WTC11 (cell line): ENCODE measurements around the gene SHISA6. TPM values are rescaled to one million over a fixed set of nuclear protein-coding genes. Genes with fewer than 3 reads are reported as not detected.
A peak's percentile ranks its signal among the peaks of the same experiment; 100 is the strongest.

Source experiments
- ATAC-seq: fragments of 200-7000 bp; cut with Tn5 transposase; 2 replicates; pipeline ENCODE4 v1.10.0; 2021; ENCODE audit warnings: mild to moderate bottlenecking, moderate library complexity
- CTCF ChIA-PET: fragments of 300-600 bp; sonication (Branson Sonifier 250); formaldehyde crosslinking; loops from one replicate; lab custom pipeline; 2021; ENCODE audit warnings: antibody characterized with exemption; lab: Charles Lee
- POLR2A ChIA-PET: fragments of 350-600 bp; sonication (Branson Sonifier 250); formaldehyde crosslinking; loops from one replicate; lab custom pipeline; 2021; ENCODE audit warnings: antibody characterized with exemption; lab: Charles Lee
- DNase-seq: peaks from one replicate; pipeline ENCODE4 v3.0.0; 2021; ENCODE audit warnings: low spot score
- H3K27ac Mint-ChIP-seq: 2 replicates; pipeline ENCODE4 v1.8.0; 2021; ENCODE audit warnings: mixed read lengths
- H3K27me3 Mint-ChIP-seq: 2 replicates; pipeline ENCODE4 v1.8.0; 2021; ENCODE audit warnings: low read depth, mild to moderate bottlenecking, moderate library complexity, mixed read lengths
- H3K36me3 Mint-ChIP-seq: 2 replicates; pipeline ENCODE4 v1.8.0; 2021; ENCODE audit warnings: mixed read lengths
- H3K4me1 Mint-ChIP-seq: 2 replicates; pipeline ENCODE4 v1.8.0; 2022; ENCODE audit warnings: mixed read lengths
- H3K4me3 Mint-ChIP-seq: 2 replicates; pipeline ENCODE4 v1.8.0; 2021; ENCODE audit warnings: mild to moderate bottlenecking, moderate library complexity, mixed read lengths
- H3K9me3 Mint-ChIP-seq: 2 replicates; pipeline ENCODE4 v1.8.0; 2021; ENCODE audit warnings: mixed read lengths
- CREB1 ChIP-seq: sonication (generic); formaldehyde crosslinking; IDR thresholded peaks from 2 replicates; pipeline ENCODE4 v1.8.0; 2023; ENCODE audit warnings: mild to moderate bottlenecking, missing genetic modification reagents
- FOXJ3 ChIP-seq: sonication (generic); formaldehyde crosslinking; IDR thresholded peaks from 2 replicates; pipeline ENCODE4 v1.9.0; 2021; ENCODE audit warnings: missing genetic modification reagents, mild to moderate bottlenecking, borderline replicate concordance
- FOXP1 ChIP-seq: sonication (generic); formaldehyde crosslinking; IDR thresholded peaks from 2 replicates; pipeline ENCODE4 v1.8.0; 2022; ENCODE audit warnings: missing genetic modification reagents, mild to moderate bottlenecking, moderate library complexity, borderline replicate concordance
- GABPB1 ChIP-seq: sonication (generic); formaldehyde crosslinking; IDR thresholded peaks from 2 replicates; pipeline ENCODE4 v1.8.1; 2023; ENCODE audit warnings: mild to moderate bottlenecking, missing genetic modification reagents
- NFE2L1 ChIP-seq: sonication (generic); formaldehyde crosslinking; IDR thresholded peaks from 2 replicates; pipeline ENCODE4 v1.8.1; 2023; ENCODE audit warnings: missing genetic modification reagents
- NR2C2 ChIP-seq: sonication (generic); formaldehyde crosslinking; IDR thresholded peaks from 2 replicates; pipeline ENCODE4 v1.8.0; 2022; ENCODE audit warnings: mild to moderate bottlenecking, missing genetic modification reagents
- PRRX2 ChIP-seq: fragments of 250-450 bp; sonication (Bioruptor Pico); IDR thresholded peaks from 2 replicates; pipeline ENCODE4 v1.8.0; 2021; ENCODE audit warnings: mild to moderate bottlenecking
- SMAD3 ChIP-seq: sonication (generic); formaldehyde crosslinking; IDR thresholded peaks from 2 replicates; pipeline ENCODE4 v1.8.0; 2022; ENCODE audit warnings: missing genetic modification reagents, mild to moderate bottlenecking, borderline replicate concordance
- SMAD4 ChIP-seq: sonication (generic); formaldehyde crosslinking; IDR thresholded peaks from 2 replicates; pipeline ENCODE4 v1.8.0; 2022; ENCODE audit warnings: mild to moderate bottlenecking, missing genetic modification reagents
- TEAD1 ChIP-seq: sonication (generic); formaldehyde crosslinking; IDR thresholded peaks from 2 replicates; pipeline ENCODE4 v1.8.0; 2022; ENCODE audit warnings: mild to moderate bottlenecking, missing genetic modification reagents
- total RNA-seq: library from RNA; stranded (reverse); gene quantifications from 3 replicates; pipeline ENCODE4 v1.2.3, GENCODE V29; 2021
- TF ChIP-seq, protein P1 (sequence below): sonication (generic); formaldehyde crosslinking; IDR thresholded peaks from 2 replicates; pipeline ENCODE4 v1.8.1; 2023; ENCODE audit warnings: mild to moderate bottlenecking, missing genetic modification reagents, moderate library complexity
- TF ChIP-seq, protein P2 (sequence below): sonication (generic); formaldehyde crosslinking; IDR thresholded peaks from 2 replicates; pipeline ENCODE4 v1.8.0; 2022; ENCODE audit warnings: mild to moderate bottlenecking, missing genetic modification reagents
- TF ChIP-seq, protein P3 (sequence below): fragments of 250-450 bp; sonication (Bioruptor Pico); IDR thresholded peaks from 2 replicates; pipeline ENCODE4 v1.8.0; 2021; ENCODE audit warnings: mild to moderate bottlenecking
- TF ChIP-seq, protein P4 (sequence below): fragments of 250-450 bp; sonication (Bioruptor Pico); IDR thresholded peaks from 2 replicates; pipeline ENCODE4 v1.9.0; 2021; ENCODE audit warnings: mild to moderate bottlenecking, borderline replicate concordance
- TF ChIP-seq, protein P5 (sequence below): sonication (generic); formaldehyde crosslinking; IDR thresholded peaks from 2 replicates; pipeline ENCODE4 v1.8.0; 2022; ENCODE audit warnings: mild to moderate bottlenecking, missing genetic modification reagents
- TF ChIP-seq, protein P6 (sequence below): sonication (generic); formaldehyde crosslinking; IDR thresholded peaks from 2 replicates; pipeline ENCODE4 v1.8.1; 2023; ENCODE audit warnings: mild to moderate bottlenecking, missing genetic modification reagents, borderline replicate concordance
- TF ChIP-seq, protein P7 (sequence below): sonication (generic); formaldehyde crosslinking; IDR thresholded peaks from 2 replicates; pipeline ENCODE4 v1.8.1; 2023; ENCODE audit warnings: mild to moderate bottlenecking, moderate library complexity, missing genetic modification reagents
- TF ChIP-seq, protein P8 (sequence below): sonication (generic); formaldehyde crosslinking; IDR thresholded peaks from 2 replicates; pipeline ENCODE4 v1.8.1; 2022; ENCODE audit warnings: missing genetic modification reagents, borderline replicate concordance

The SHISA6 gene
- total RNA-seq, 1 experiment from 2014 or later: 1.1 TPM

DNA sequence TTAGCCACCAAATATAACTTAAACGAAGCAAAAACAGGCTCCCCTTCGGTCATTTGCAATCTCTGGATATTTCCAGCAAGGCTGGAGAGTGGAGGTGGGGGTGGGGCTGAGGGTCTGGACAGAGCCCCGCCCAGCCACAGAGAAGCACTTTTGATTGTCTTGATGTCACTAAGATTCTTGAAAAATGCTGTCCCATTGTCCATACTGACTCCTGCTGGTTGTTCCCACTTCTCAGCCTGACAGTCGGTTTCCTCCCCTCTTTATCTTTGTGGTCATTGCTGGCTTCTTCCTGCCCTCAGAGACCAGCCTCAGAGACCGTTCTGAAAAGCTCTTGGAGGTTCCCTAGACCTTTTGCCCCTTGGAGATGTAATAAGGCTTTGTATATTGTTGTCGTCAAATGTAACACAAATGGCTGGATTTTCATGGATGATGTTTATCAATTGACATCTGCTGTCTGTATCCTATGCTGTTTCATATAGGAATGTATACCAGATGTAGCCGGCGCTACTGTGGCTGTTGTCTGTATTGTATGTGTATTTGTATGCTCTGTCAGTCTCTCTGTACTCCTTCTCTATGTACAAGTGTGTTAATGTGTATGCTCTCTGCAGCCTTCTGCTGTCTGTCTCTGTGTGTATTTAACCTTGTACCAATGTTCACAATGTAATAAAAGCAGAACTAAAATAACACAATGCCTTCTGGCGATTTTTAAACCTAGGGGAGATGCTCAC lies 262.5 kb downstream of the SHISA6 start:
- Mint-ChIP-seq H3K27ac (no peak overlapping the region), H3K27me3 (no peaks in the 10 kb centered on the region; the same call in none of the 2 replicates), H3K4me3 (no peak overlapping the region), H3K36me3 (peaks cover 58% of the 10 kb centered on the region), H3K4me1 (no peaks in the 10 kb centered on the region), H3K9me3 (peaks cover 71% of the 10 kb centered on the region)
- DNase-seq (no peak), ATAC-seq (no peak)
- ChIA-PET POLR2A (no interaction called here), CTCF (no interaction called here)
- no peak for TF ChIP-seq FOXP1 (CRISPR knock-in tag)
- TF ChIP-seq FOXJ3 (CRISPR knock-in tag): no peak
- TF ChIP-seq GABPB1 (CRISPR knock-in tag): no peak
- no peak for TF ChIP-seq PRRX2 (CRISPR knock-in tag)
- no peak for TF ChIP-seq NR2C2 (CRISPR knock-in tag)
- no peak for TF ChIP-seq SMAD3
- TF ChIP-seq, protein P1, sequence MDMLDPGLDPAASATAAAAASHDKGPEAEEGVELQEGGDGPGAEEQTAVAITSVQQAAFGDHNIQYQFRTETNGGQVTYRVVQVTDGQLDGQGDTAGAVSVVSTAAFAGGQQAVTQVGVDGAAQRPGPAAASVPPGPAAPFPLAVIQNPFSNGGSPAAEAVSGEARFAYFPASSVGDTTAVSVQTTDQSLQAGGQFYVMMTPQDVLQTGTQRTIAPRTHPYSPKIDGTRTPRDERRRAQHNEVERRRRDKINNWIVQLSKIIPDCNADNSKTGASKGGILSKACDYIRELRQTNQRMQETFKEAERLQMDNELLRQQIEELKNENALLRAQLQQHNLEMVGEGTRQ (CRISPR knock-in tag): no peak
- TF ChIP-seq, protein P2, sequence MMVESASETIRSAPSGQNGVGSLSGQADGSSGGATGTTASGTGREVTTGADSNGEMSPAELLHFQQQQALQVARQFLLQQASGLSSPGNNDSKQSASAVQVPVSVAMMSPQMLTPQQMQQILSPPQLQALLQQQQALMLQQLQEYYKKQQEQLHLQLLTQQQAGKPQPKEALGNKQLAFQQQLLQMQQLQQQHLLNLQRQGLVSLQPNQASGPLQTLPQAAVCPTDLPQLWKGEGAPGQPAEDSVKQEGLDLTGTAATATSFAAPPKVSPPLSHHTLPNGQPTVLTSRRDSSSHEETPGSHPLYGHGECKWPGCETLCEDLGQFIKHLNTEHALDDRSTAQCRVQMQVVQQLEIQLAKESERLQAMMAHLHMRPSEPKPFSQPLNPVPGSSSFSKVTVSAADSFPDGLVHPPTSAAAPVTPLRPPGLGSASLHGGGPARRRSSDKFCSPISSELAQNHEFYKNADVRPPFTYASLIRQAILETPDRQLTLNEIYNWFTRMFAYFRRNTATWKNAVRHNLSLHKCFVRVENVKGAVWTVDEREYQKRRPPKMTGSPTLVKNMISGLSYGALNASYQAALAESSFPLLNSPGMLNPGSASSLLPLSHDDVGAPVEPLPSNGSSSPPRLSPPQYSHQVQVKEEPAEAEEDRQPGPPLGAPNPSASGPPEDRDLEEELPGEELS (CRISPR knock-in tag): no peak
- TF ChIP-seq, protein P3, sequence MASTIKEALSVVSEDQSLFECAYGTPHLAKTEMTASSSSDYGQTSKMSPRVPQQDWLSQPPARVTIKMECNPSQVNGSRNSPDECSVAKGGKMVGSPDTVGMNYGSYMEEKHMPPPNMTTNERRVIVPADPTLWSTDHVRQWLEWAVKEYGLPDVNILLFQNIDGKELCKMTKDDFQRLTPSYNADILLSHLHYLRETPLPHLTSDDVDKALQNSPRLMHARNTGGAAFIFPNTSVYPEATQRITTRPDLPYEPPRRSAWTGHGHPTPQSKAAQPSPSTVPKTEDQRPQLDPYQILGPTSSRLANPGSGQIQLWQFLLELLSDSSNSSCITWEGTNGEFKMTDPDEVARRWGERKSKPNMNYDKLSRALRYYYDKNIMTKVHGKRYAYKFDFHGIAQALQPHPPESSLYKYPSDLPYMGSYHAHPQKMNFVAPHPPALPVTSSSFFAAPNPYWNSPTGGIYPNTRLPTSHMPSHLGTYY: no peak
- TF ChIP-seq TEAD1 (CRISPR knock-in tag): no peak
- TF ChIP-seq, protein P4, sequence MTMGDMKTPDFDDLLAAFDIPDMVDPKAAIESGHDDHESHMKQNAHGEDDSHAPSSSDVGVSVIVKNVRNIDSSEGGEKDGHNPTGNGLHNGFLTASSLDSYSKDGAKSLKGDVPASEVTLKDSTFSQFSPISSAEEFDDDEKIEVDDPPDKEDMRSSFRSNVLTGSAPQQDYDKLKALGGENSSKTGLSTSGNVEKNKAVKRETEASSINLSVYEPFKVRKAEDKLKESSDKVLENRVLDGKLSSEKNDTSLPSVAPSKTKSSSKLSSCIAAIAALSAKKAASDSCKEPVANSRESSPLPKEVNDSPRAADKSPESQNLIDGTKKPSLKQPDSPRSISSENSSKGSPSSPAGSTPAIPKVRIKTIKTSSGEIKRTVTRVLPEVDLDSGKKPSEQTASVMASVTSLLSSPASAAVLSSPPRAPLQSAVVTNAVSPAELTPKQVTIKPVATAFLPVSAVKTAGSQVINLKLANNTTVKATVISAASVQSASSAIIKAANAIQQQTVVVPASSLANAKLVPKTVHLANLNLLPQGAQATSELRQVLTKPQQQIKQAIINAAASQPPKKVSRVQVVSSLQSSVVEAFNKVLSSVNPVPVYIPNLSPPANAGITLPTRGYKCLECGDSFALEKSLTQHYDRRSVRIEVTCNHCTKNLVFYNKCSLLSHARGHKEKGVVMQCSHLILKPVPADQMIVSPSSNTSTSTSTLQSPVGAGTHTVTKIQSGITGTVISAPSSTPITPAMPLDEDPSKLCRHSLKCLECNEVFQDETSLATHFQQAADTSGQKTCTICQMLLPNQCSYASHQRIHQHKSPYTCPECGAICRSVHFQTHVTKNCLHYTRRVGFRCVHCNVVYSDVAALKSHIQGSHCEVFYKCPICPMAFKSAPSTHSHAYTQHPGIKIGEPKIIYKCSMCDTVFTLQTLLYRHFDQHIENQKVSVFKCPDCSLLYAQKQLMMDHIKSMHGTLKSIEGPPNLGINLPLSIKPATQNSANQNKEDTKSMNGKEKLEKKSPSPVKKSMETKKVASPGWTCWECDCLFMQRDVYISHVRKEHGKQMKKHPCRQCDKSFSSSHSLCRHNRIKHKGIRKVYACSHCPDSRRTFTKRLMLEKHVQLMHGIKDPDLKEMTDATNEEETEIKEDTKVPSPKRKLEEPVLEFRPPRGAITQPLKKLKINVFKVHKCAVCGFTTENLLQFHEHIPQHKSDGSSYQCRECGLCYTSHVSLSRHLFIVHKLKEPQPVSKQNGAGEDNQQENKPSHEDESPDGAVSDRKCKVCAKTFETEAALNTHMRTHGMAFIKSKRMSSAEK: no peak
- no peak for TF ChIP-seq SMAD4
- TF ChIP-seq CREB1 (CRISPR knock-in tag): no peak
- no peak for TF ChIP-seq NFE2L1 (CRISPR knock-in tag)
- TF ChIP-seq, protein P5, sequence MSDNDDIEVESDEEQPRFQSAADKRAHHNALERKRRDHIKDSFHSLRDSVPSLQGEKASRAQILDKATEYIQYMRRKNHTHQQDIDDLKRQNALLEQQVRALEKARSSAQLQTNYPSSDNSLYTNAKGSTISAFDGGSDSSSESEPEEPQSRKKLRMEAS (CRISPR knock-in tag): no peak

DNA sequence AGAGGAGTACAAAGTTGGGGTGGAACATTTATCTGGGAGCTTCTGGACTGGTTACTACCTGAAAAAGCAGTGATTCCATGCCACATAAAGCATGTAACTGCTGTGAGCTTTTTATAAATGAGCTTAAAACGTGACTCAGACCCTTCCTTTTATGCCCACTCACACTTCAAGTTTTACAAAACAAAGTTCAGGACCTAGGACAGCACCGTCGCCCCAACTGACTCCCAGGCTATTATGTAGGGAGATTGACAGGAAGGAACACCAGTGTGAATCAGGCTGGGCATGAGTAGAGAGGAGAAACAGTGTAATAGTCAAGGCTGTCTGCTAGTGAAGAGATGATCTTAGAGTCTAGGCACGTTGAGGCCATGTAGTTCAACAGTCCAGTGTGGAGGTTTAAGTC lies 265.6 kb downstream of the SHISA6 start:
- DNase-seq (peak; percentile 13), ATAC-seq (0 out of 2 replicates have a peak, but pooled peaks have one; percentile 34)
- Mint-ChIP-seq H3K4me1 (no peaks in the 10 kb centered on the region), H3K36me3 (peaks cover 60% of the 10 kb centered on the region), H3K4me3 (no peak overlapping the region), H3K27me3 (peaks cover 3% of the 10 kb centered on the region), H3K9me3 (peaks cover 76% of the 10 kb centered on the region), H3K27ac (no peak overlapping the region)
- POLR2A ChIA-PET: no interaction called here
- CTCF ChIA-PET: interaction anchor here (0.8 to 1.0 kb wide), 2 partner anchors 122 to 138 kb away, joined by 3 to 4 read pairs; no protein-coding TSS in a partner anchor
- TF ChIP-seq, protein P6, sequence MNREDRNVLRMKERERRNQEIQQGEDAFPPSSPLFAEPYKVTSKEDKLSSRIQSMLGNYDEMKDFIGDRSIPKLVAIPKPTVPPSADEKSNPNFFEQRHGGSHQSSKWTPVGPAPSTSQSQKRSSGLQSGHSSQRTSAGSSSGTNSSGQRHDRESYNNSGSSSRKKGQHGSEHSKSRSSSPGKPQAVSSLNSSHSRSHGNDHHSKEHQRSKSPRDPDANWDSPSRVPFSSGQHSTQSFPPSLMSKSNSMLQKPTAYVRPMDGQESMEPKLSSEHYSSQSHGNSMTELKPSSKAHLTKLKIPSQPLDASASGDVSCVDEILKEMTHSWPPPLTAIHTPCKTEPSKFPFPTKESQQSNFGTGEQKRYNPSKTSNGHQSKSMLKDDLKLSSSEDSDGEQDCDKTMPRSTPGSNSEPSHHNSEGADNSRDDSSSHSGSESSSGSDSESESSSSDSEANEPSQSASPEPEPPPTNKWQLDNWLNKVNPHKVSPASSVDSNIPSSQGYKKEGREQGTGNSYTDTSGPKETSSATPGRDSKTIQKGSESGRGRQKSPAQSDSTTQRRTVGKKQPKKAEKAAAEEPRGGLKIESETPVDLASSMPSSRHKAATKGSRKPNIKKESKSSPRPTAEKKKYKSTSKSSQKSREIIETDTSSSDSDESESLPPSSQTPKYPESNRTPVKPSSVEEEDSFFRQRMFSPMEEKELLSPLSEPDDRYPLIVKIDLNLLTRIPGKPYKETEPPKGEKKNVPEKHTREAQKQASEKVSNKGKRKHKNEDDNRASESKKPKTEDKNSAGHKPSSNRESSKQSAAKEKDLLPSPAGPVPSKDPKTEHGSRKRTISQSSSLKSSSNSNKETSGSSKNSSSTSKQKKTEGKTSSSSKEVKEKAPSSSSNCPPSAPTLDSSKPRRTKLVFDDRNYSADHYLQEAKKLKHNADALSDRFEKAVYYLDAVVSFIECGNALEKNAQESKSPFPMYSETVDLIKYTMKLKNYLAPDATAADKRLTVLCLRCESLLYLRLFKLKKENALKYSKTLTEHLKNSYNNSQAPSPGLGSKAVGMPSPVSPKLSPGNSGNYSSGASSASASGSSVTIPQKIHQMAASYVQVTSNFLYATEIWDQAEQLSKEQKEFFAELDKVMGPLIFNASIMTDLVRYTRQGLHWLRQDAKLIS (CRISPR knock-in tag): no peak
- TF ChIP-seq, protein P7, sequence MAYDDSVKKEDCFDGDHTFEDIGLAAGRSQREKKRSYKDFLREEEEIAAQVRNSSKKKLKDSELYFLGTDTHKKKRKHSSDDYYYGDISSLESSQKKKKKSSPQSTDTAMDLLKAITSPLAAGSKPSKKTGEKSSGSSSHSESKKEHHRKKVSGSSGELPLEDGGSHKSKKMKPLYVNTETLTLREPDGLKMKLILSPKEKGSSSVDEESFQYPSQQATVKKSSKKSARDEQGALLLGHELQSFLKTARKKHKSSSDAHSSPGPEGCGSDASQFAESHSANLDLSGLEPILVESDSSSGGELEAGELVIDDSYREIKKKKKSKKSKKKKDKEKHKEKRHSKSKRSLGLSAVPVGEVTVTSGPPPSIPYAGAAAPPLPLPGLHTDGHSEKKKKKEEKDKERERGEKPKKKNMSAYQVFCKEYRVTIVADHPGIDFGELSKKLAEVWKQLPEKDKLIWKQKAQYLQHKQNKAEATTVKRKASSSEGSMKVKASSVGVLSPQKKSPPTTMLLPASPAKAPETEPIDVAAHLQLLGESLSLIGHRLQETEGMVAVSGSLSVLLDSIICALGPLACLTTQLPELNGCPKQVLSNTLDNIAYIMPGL: no peak
- TF ChIP-seq, protein P8, sequence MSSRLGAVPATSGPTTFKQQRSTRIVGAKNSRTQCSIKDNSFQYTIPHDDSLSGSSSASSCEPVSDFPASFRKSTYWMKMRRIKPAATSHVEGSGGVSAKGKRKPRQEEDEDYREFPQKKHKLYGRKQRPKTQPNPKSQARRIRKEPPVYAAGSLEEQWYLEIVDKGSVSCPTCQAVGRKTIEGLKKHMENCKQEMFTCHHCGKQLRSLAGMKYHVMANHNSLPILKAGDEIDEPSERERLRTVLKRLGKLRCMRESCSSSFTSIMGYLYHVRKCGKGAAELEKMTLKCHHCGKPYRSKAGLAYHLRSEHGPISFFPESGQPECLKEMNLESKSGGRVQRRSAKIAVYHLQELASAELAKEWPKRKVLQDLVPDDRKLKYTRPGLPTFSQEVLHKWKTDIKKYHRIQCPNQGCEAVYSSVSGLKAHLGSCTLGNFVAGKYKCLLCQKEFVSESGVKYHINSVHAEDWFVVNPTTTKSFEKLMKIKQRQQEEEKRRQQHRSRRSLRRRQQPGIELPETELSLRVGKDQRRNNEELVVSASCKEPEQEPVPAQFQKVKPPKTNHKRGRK: no peak
